Osteoblast (primary cell): ENCODE measurements around the gene SH3RF2. TPM values are rescaled to one million over a fixed set of nuclear protein-coding genes. Genes with fewer than 3 reads are reported as not detected.

Experiments
- DNase-seq: peaks from one replicate; pipeline ENCODE4 v3.0.0; 2011; ENCODE audit warnings: low spot score, mixed read lengths; ENCODE audit not compliant: insufficient read length; ENCODE audit errors: missing footprints
- H2AFZ ChIP-seq: 2 replicates; pipeline ENCODE4 v1.6.0; 2011; ENCODE audit warnings: mild to moderate bottlenecking, low read length
- H3K27ac ChIP-seq: 2 replicates; pipeline ENCODE4 v1.5.1; 2011; ENCODE audit warnings: mild to moderate bottlenecking, low read depth, low read length, moderate library complexity
- H3K27me3 ChIP-seq: 2 replicates; pipeline ENCODE4 v1.6.0; 2012; ENCODE audit warnings: mild to moderate bottlenecking, control low read depth, inconsistent platforms, low read length, moderate library complexity; ENCODE audit not compliant: insufficient read depth
- H3K36me3 ChIP-seq: 2 replicates; pipeline ENCODE4 v1.5.1; 2011; ENCODE audit warnings: mild to moderate bottlenecking, low read length, control low read depth, moderate library complexity; ENCODE audit not compliant: insufficient read depth
- H3K4me1 ChIP-seq: 2 replicates; pipeline ENCODE4 v1.5.1; 2011; ENCODE audit warnings: mild to moderate bottlenecking, low read length, control low read depth, moderate library complexity; ENCODE audit not compliant: insufficient read depth
- H3K4me2 ChIP-seq: 2 replicates; pipeline ENCODE4 v1.6.0; 2011; ENCODE audit warnings: mild to moderate bottlenecking, low read length; ENCODE audit not compliant: insufficient read depth
- H3K4me3 ChIP-seq: fragments of 200-600 bp; sonication (generic); 3 replicates; pipeline ENCODE4 v1.5.1; 2012; ENCODE audit warnings: mild to moderate bottlenecking, low read length, inconsistent platforms; ENCODE audit not compliant: insufficient read depth
- H3K79me2 ChIP-seq: 2 replicates; pipeline ENCODE4 v1.6.0; 2012; ENCODE audit warnings: mild to moderate bottlenecking, low read length, control low read depth, inconsistent platforms; ENCODE audit not compliant: insufficient read depth
- H3K9me3 ChIP-seq: 2 replicates; pipeline ENCODE4 v1.5.1; 2011; ENCODE audit warnings: low read depth, low read length, control low read depth
- H4K20me1 ChIP-seq: 2 replicates; pipeline ENCODE4 v1.6.0; 2012; ENCODE audit warnings: mild to moderate bottlenecking, low read length, control low read depth; ENCODE audit not compliant: insufficient read depth
- total RNA-seq: library from RNA; depleted of rRNA; stranded (reverse); fragments of >200 nt; gene quantifications from 2 replicates; pipeline ENCODE4 v1.2.3, GENCODE V29; 2012
- TF ChIP-seq, protein P1 (sequence below): IDR thresholded peaks from 2 replicates; pipeline ENCODE4 v1.5.1; 2011; ENCODE audit warnings: mild to moderate bottlenecking, low read depth, low read length, moderate library complexity; ENCODE audit errors: extremely low read depth

The SH3RF2 gene
- total RNA-seq, 1 donor: 4.0 TPM

DNA sequence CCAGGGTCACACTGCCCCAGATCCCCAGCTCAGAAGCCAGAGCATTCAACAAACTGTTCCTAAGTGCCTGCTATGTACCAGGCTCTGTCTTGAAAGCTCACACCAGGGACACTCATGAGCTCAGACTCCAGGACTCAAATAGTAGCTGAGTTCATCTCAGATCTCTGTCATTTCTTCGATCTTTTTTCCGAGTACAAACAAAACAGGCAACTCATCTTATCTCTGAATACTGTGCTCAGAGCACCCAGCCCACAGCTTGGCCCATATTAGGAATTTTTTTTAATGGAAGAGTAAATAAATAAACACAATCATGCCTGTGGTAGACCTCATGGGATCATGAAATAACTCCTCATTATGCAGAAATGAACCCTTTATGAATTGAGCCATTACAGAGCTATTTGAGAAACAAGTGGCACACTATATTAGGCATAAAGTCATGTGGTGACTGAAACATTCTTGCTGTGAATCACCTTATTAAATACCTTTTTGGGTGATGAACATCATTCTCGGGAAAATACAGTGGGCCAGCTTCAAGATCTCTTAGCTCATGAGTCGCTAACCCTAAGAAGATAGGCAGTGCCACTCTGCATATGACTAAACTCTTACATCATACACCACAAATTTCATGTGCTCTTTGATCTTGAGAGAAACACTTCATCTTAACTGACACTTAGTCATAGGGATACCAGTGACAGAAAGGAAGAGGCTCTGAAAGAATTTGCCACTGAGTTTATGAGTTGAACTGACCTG, 9.9 kb downstream of the SH3RF2 start:
- Histone ChIP-seq H3K27ac (peak overlapping the region; percentile 52), H3K4me1 (peaks cover 27% of the 10 kb centered on the region)

DNA sequence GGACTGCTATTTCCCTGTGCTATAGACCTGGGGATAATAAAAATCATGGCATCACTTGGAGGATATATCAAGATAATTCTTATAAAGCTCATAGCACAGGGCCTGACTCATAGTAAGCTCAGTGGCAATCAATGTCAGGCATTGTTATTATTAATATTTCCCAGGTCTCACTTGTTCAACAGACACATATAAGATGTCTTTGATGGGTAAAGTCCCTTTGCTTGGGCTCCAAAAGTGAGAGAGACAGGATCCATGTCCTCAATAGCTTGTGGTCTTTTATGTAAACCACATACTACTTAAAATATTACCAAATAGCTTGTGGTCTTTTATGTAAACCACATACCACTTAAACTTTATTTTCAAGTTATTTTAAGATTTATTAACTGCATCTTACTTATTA, 11.2 kb downstream of the SH3RF2 start:
- H2AFZ ChIP-seq: no peak overlapping the region
- H3K27me3 ChIP-seq: no peaks in the 10 kb centered on the region
- no peaks in the 10 kb centered on the region for H3K9me3 ChIP-seq
- H3K4me3 ChIP-seq: no peak overlapping the region
- H3K4me1 ChIP-seq: peaks cover 20% of the 10 kb centered on the region
- H3K79me2 ChIP-seq: no peaks in the 10 kb centered on the region
- H3K27ac ChIP-seq: no peak overlapping the region
- TF ChIP-seq, protein P1, sequence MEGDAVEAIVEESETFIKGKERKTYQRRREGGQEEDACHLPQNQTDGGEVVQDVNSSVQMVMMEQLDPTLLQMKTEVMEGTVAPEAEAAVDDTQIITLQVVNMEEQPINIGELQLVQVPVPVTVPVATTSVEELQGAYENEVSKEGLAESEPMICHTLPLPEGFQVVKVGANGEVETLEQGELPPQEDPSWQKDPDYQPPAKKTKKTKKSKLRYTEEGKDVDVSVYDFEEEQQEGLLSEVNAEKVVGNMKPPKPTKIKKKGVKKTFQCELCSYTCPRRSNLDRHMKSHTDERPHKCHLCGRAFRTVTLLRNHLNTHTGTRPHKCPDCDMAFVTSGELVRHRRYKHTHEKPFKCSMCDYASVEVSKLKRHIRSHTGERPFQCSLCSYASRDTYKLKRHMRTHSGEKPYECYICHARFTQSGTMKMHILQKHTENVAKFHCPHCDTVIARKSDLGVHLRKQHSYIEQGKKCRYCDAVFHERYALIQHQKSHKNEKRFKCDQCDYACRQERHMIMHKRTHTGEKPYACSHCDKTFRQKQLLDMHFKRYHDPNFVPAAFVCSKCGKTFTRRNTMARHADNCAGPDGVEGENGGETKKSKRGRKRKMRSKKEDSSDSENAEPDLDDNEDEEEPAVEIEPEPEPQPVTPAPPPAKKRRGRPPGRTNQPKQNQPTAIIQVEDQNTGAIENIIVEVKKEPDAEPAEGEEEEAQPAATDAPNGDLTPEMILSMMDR: no peak
- H3K36me3 ChIP-seq: no peaks in the 10 kb centered on the region
- H3K4me2 ChIP-seq: no peak overlapping the region
- DNase-seq: no peak
- no peaks in the 10 kb centered on the region for H4K20me1 ChIP-seq

More for the DNA sequence above, 9.9 kb downstream of the SH3RF2 start:
- no peaks in the 10 kb centered on the region for H3K79me2 ChIP-seq
- no peaks in the 10 kb centered on the region for H3K27me3 ChIP-seq
- peak; percentile 57 for DNase-seq
- H4K20me1 ChIP-seq: no peaks in the 10 kb centered on the region
- TF ChIP-seq, protein P1: no peak
- peak overlapping the region; percentile 47 for H3K4me2 ChIP-seq
- H3K36me3 ChIP-seq: no peaks in the 10 kb centered on the region
- peak overlapping the region; percentile 15 for H3K4me3 ChIP-seq
- no peaks in the 10 kb centered on the region for H3K9me3 ChIP-seq
- H2AFZ ChIP-seq: peak overlapping the region; percentile 42

DNA sequence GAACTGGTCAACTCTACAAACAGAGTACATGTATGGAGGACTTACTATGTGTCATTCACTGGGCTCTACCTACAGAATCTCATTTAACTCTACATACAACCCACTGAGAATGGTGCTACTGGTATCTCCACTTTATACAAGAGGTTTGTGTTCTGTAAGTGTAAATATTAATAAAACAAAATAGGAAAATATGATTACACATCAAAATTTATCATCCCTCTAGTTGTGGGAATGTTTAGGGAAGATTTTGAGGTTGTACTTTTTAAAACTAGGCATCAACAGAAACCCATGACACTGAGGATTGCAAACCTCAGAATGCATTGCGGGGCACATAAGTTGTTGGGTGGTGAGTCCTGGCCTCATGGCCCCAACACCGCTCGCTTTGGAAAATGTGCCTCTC, 11.7 kb downstream of the SH3RF2 start:
- no peaks in the 10 kb centered on the region for H3K79me2 ChIP-seq
- TF ChIP-seq, protein P1: no peak
- H3K4me2 ChIP-seq: no peak overlapping the region

DNA sequence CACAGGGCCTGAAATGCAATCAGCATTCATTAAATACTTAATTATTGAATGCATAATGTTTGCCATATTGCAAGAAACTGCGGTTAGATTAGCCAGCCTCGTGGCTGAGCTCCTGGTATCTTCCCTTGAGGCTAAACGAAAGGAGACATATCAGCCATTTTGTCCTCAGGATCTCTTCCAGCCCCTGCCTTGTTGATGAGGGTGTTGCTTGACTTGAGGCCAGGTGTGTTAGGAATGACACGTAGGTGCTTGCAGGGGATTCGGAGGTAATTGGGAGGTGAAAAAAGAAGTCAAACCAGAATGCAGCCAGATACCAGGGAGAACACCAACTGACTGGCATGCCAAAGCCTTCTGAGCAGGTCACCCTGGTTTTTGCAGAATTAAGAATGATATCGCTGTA, 12.5 kb downstream of the SH3RF2 start:
- Histone ChIP-seq H3K27me3 (no peaks in the 10 kb centered on the region), H3K9me3 (no peaks in the 10 kb centered on the region), H3K79me2 (no peaks in the 10 kb centered on the region), H3K4me1 (peaks cover 20% of the 10 kb centered on the region), H3K36me3 (no peaks in the 10 kb centered on the region), H4K20me1 (no peaks in the 10 kb centered on the region), H3K27ac (no peak overlapping the region), H3K4me3 (no peak overlapping the region), H3K4me2 (no peak overlapping the region), H2AFZ (no peak overlapping the region)
- DNase-seq: no peak
- TF ChIP-seq, protein P1: no peak

More for the DNA sequence above, 11.7 kb downstream of the SH3RF2 start:
- H4K20me1 ChIP-seq: no peaks in the 10 kb centered on the region
- H3K4me1 ChIP-seq: peaks cover 20% of the 10 kb centered on the region
- no peak overlapping the region for H3K4me3 ChIP-seq
- no peaks in the 10 kb centered on the region for H3K36me3 ChIP-seq
- no peaks in the 10 kb centered on the region for H3K27me3 ChIP-seq
- no peak overlapping the region for H2AFZ ChIP-seq
- no peaks in the 10 kb centered on the region for H3K9me3 ChIP-seq
- no peak overlapping the region for H3K27ac ChIP-seq
- DNase-seq: no peak
